Neural progenitor cell (in vitro differentiated cells): Measurements from ENCODE around the gene C3orf20. TPM values are rescaled to one million over a fixed set of nuclear protein-coding genes. Genes with fewer than 3 reads are reported as not detected.
"Not testable (repeated sequence)": the region's sequence is repeated elsewhere in the genome, so short reads cannot be mapped to it uniquely, and the experiment has no call there.

Experiments used
- DNase-seq: peaks from one replicate; pipeline ENCODE4 v3.0.0-alpha.2; 2016; ENCODE audit warnings: low spot score
- H2AFZ ChIP-seq: fragments of 200-600 bp; sonication (generic); replicated peaks from 2 replicates; pipeline ENCODE4 v1.6.1; 2016; ENCODE audit warnings: antibody characterized with exemption
- H3F3A ChIP-seq: fragments of 200-600 bp; sonication (generic); 2 replicates; pipeline ENCODE4 v1.6.1; 2016; ENCODE audit warnings: antibody characterized with exemption, low read depth
- H3K27ac ChIP-seq: fragments of 200-600 bp; sonication (generic); 2 replicates; pipeline ENCODE4 v1.5.1; 2016; ENCODE audit warnings: mild to moderate bottlenecking
- H3K27me3 ChIP-seq: fragments of 200-600 bp; sonication (generic); 2 replicates; pipeline ENCODE4 v1.6.1; 2016; ENCODE audit warnings: mild to moderate bottlenecking, moderate library complexity
- H3K36me3 ChIP-seq: fragments of 200-600 bp; sonication (generic); 2 replicates; pipeline ENCODE4 v1.5.1; 2016
- H3K4me1 ChIP-seq: fragments of 200-600 bp; sonication (generic); 2 replicates; pipeline ENCODE4 v1.6.1; 2016; ENCODE audit warnings: mixed run types
- H3K4me2 ChIP-seq: fragments of 200-600 bp; sonication (generic); 2 replicates; pipeline ENCODE4 v1.6.1; 2016
- H3K4me3 ChIP-seq: fragments of 200-600 bp; sonication (generic); 2 replicates; pipeline ENCODE4 v1.5.1; 2016
- H3K79me2 ChIP-seq: fragments of 200-600 bp; sonication (generic); 2 replicates; pipeline ENCODE4 v1.6.1; 2016; ENCODE audit warnings: low read depth
- H3K9ac ChIP-seq: fragments of 200-600 bp; sonication (generic); 2 replicates; pipeline ENCODE4 v1.6.1; 2016
- H3K9me3 ChIP-seq: fragments of 200-600 bp; sonication (generic); 2 replicates; pipeline ENCODE4 v1.5.1; 2016; ENCODE audit warnings: low read depth
- H4K20me1 ChIP-seq: fragments of 200-600 bp; sonication (generic); 2 replicates; pipeline ENCODE4 v1.6.1; 2016; ENCODE audit warnings: low read depth
- H3K27ac Mint-ChIP-seq: 3 replicates; pipeline ENCODE4 v1.8.0; 2021; ENCODE audit warnings: mixed read lengths
- H3K27me3 Mint-ChIP-seq: 2 replicates; pipeline ENCODE4 v1.8.0; 2022; ENCODE audit warnings: low read depth, mild to moderate bottlenecking, inconsistent platforms, moderate library complexity, mixed read lengths; ENCODE audit not compliant: insufficient read depth
- H3K36me3 Mint-ChIP-seq: 3 replicates; pipeline ENCODE4 v1.8.0; 2021; ENCODE audit warnings: mixed read lengths
- H3K4me1 Mint-ChIP-seq: 3 replicates; pipeline ENCODE4 v1.8.0; 2021; ENCODE audit warnings: mixed read lengths
- H3K4me3 Mint-ChIP-seq: 3 replicates; pipeline ENCODE4 v1.8.0; 2021; ENCODE audit warnings: mild to moderate bottlenecking, moderate library complexity, mixed read lengths
- H3K9me3 Mint-ChIP-seq: 3 replicates; pipeline ENCODE4 v1.8.0; 2020; ENCODE audit warnings: mixed read lengths
- EZH2 ChIP-seq: fragments of 200-600 bp; sonication (generic); IDR thresholded peaks from 2 replicates; pipeline ENCODE4 v1.6.1; 2017; ENCODE audit warnings: antibody characterized with exemption, mild to moderate bottlenecking, moderate library complexity
- EZH2phosphoT487 ChIP-seq: fragments of 200-600 bp; sonication (generic); IDR thresholded peaks from 2 replicates; pipeline ENCODE4 v1.6.1; 2017; ENCODE audit warnings: antibody characterized with exemption
- total RNA-seq: library from RNA; depleted of rRNA; stranded (reverse); fragments of >200 nt; gene quantifications from 2 replicates; pipeline ENCODE4 v1.2.3, GENCODE V29; 2015; ENCODE audit warnings: low replicate concordance
- TF ChIP-seq, protein P1 (sequence below): fragments of 200-600 bp; sonication (generic); IDR thresholded peaks from 2 replicates; pipeline ENCODE4 v1.5.1; 2017; ENCODE audit warnings: antibody characterized with exemption, mild to moderate bottlenecking

The C3orf20 gene
- total RNA-seq, 1 donor from 2014 or later: not detected

DNA sequence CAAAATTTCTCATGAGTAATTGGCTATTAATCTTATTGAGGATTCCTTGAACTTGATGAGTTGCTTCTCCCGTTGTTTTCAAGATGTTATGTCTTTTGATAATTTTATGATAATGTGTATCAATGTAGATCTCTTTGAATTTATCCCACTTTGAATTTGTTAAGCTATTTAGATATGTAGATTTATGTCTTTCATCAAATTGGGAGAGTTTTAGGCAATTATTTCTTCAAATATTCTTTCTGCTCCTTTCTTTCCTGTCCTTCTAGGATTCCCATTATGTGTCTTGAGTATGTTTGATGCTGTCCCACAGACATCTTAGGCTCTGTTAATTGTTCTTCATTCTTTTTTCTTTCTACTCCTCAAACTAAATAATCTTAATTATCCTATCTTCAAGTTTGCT is 75.7 kb downstream of the C3orf20 start:
- H3K9ac ChIP-seq: no peak overlapping the region
- no peaks in the 10 kb centered on the region for H3K79me2 ChIP-seq
- no peaks in the 10 kb centered on the region for H3K4me1 ChIP-seq
- H3K4me2 ChIP-seq: no peak overlapping the region
- Mint-ChIP-seq H3K27me3 (no peaks in the 10 kb centered on the region), H3K4me1 (no peaks in the 10 kb centered on the region), H3K4me3 (no peak overlapping the region), H3K36me3 (no peaks in the 10 kb centered on the region), H3K27ac (no peak overlapping the region), H3K9me3 (peaks cover 15% of the 10 kb centered on the region)
- H3F3A ChIP-seq: no peaks in the 10 kb centered on the region
- no peak overlapping the region for H3K27ac ChIP-seq
- no peaks in the 10 kb centered on the region for H3K36me3 ChIP-seq
- H4K20me1 ChIP-seq: no peaks in the 10 kb centered on the region
- H3K27me3 ChIP-seq: peaks cover 40% of the 10 kb centered on the region
- no peak overlapping the region for H2AFZ ChIP-seq
- DNase-seq: no peak
- no peaks in the 10 kb centered on the region for H3K9me3 ChIP-seq
- TF ChIP-seq EZH2phosphoT487 (no peak), EZH2 (no peak)
- TF ChIP-seq, protein P1, sequence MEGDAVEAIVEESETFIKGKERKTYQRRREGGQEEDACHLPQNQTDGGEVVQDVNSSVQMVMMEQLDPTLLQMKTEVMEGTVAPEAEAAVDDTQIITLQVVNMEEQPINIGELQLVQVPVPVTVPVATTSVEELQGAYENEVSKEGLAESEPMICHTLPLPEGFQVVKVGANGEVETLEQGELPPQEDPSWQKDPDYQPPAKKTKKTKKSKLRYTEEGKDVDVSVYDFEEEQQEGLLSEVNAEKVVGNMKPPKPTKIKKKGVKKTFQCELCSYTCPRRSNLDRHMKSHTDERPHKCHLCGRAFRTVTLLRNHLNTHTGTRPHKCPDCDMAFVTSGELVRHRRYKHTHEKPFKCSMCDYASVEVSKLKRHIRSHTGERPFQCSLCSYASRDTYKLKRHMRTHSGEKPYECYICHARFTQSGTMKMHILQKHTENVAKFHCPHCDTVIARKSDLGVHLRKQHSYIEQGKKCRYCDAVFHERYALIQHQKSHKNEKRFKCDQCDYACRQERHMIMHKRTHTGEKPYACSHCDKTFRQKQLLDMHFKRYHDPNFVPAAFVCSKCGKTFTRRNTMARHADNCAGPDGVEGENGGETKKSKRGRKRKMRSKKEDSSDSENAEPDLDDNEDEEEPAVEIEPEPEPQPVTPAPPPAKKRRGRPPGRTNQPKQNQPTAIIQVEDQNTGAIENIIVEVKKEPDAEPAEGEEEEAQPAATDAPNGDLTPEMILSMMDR: no peak
- H3K4me3 ChIP-seq: no peak overlapping the region

DNA sequence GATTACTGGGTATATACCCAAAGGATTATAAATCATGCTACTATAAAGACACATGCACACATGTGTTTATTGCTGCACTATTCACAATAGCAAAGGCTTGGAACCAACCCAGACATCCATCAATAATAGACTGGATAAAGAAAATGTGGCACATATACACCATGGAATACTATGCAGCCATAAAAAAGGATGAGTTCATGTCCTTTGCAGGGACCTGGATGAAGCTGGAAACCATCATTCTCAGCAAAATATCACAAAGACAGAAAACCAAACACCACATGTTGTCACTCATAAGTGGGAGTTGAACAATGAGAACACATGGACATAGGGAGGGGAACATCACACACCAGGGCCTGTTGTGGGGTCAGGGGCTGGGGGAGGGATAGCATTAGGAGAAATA is 78.0 kb downstream of the C3orf20 start:
- not testable (repeated sequence) for H3K9ac ChIP-seq
- H3K27me3 ChIP-seq: peaks cover 17% of the 10 kb centered on the region

GRCh38 chr3:14757153-14757700 is 82.3 kb downstream of the C3orf20 start:
- Mint-ChIP-seq H3K4me3 (no peak overlapping the region), H3K4me1 (peaks cover 4% of the 10 kb centered on the region), H3K27ac (no peak overlapping the region), H3K27me3 (peaks cover 5% of the 10 kb centered on the region), H3K9me3 (no peaks in the 10 kb centered on the region), H3K36me3 (no peaks in the 10 kb centered on the region)
- H3K36me3 ChIP-seq: no peaks in the 10 kb centered on the region
- no peaks in the 10 kb centered on the region for H3K27me3 ChIP-seq
- H3F3A ChIP-seq: no peaks in the 10 kb centered on the region
- no peak for DNase-seq
- H3K79me2 ChIP-seq: no peaks in the 10 kb centered on the region
- TF ChIP-seq EZH2phosphoT487 (no peak), EZH2 (no peak)
- TF ChIP-seq, protein P1: no peak
- no peak overlapping the region for H2AFZ ChIP-seq
- H4K20me1 ChIP-seq: no peaks in the 10 kb centered on the region
- H3K4me1 ChIP-seq: no peaks in the 10 kb centered on the region
- H3K4me3 ChIP-seq: no peak overlapping the region
- H3K27ac ChIP-seq: no peak overlapping the region
- no peak overlapping the region for H3K9ac ChIP-seq
- H3K4me2 ChIP-seq: no peak overlapping the region
- H3K9me3 ChIP-seq: no peaks in the 10 kb centered on the region

More for the DNA sequence above, 78.0 kb downstream of the C3orf20 start:
- H4K20me1 ChIP-seq, H3K4me3 ChIP-seq, H3K79me2 ChIP-seq, H3F3A ChIP-seq, H3K4me1 Mint-ChIP-seq, H2AFZ ChIP-seq, H3K9me3 ChIP-seq, H3K4me2 ChIP-seq, H3K4me3 Mint-ChIP-seq, H3K27ac ChIP-seq, H3K4me1 ChIP-seq, DNase-seq, H3K36me3 ChIP-seq, H3K36me3 Mint-ChIP-seq, H3K27me3 Mint-ChIP-seq, H3K27ac Mint-ChIP-seq: not testable (repeated sequence)
- H3K9me3 Mint-ChIP-seq: peaks cover 15% of the 10 kb centered on the region

- no peaks in the 10 kb centered on the region for H3K36me3 Mint-ChIP-seq
- Histone ChIP-seq H3K27ac (no peak overlapping the region), H3K79me2 (no peaks in the 10 kb centered on the region), H3F3A (no peaks in the 10 kb centered on the region), H3K9ac (no peak overlapping the region), H3K36me3 (no peaks in the 10 kb centered on the region), H3K4me1 (no peaks in the 10 kb centered on the region), H3K4me2 (no peak overlapping the region), H4K20me1 (no peaks in the 10 kb centered on the region), H3K4me3 (no peak overlapping the region), H3K9me3 (no peaks in the 10 kb centered on the region), H3K27me3 (no peaks in the 10 kb centered on the region), H2AFZ (no peak overlapping the region)
- peaks cover 4% of the 10 kb centered on the region for H3K4me1 Mint-ChIP-seq
- no peak overlapping the region for H3K4me3 Mint-ChIP-seq
- H3K27ac Mint-ChIP-seq: no peak overlapping the region
- TF ChIP-seq, protein P1: no peak
- TF ChIP-seq EZH2phosphoT487: no peak
- TF ChIP-seq EZH2: no peak
- H3K9me3 Mint-ChIP-seq: no peaks in the 10 kb centered on the region
- DNase-seq: no peak
- H3K27me3 Mint-ChIP-seq: peaks cover 8% of the 10 kb centered on the region
These were observed 83.4 kb downstream of the C3orf20 start for GRCh38 chr3:14758297-14758696.
